Ovary (tissue), 1 donor: ENCODE results near the gene STT3B.

Experiments
- EP300 ChIP-seq: sonication (generic); formaldehyde crosslinking; IDR thresholded peaks from one replicate; pipeline ENCODE4 v1.6.1; 2017; ENCODE audit warnings: antibody characterized with exemption
- POLR2A ChIP-seq: fragments of 450-650 bp; IDR thresholded peaks from one replicate; pipeline ENCODE4 v1.6.1; 2017; ENCODE audit warnings: antibody characterized with exemption, mild to moderate bottlenecking, moderate library complexity

- TF ChIP-seq EP300 (no peak), POLR2A (no peak)
Observed at GRCh38 chr3:31676556-31676955, 143.8 kb downstream of the STT3B start.
